Ishikawa (cell line): Measurements from ENCODE around the gene STAC3.

ENCODE experiments used
- EP300 ChIP-seq: IDR thresholded peaks from 2 replicates; pipeline ENCODE4 v1.6.1; 2012; ENCODE audit warnings: borderline replicate concordance
- FOXM1 ChIP-seq: IDR thresholded peaks from 2 replicates; pipeline ENCODE4 v1.6.1; 2012; ENCODE audit warnings: low read depth, borderline replicate concordance
- TAF1 ChIP-seq: IDR thresholded peaks from 2 replicates; pipeline ENCODE4 v1.6.1; 2012; ENCODE audit warnings: low read depth, mild to moderate bottlenecking
- TF ChIP-seq, protein P1 (sequence below): IDR thresholded peaks from 2 replicates; pipeline ENCODE4 v1.6.1; 2012

DNA sequence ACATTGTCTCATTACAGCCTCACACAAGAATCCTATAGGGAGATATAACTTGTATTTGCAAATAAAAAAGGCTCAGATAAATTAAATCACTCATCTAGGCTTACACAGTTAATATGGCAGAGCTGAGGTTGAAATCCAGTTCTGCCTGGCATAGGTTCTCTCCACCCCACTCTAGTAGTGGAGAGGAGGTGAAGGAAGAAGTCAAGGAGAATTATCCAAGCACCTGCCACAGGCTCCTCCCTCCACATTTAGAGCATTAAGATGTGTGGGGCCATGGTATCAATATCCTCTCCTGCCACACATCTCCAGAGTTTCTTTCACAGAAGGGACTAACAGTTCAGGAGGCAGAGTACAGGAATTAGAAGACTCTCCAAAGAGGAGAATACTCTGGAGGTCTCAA lies 22.5 kb upstream of the STAC3 start:
- TF ChIP-seq FOXM1 = no peak
- TF ChIP-seq, protein P1, sequence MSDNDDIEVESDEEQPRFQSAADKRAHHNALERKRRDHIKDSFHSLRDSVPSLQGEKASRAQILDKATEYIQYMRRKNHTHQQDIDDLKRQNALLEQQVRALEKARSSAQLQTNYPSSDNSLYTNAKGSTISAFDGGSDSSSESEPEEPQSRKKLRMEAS = no peak
- no peak for TF ChIP-seq TAF1
- no peak for TF ChIP-seq EP300
